Prostate gland (tissue), 2 donors: ENCODE data around the gene CD79B. TPM values are rescaled to one million over a fixed set of nuclear protein-coding genes. Genes with fewer than 3 reads are reported as not detected.
"Not testable (repeated sequence)": the region's sequence is repeated elsewhere in the genome, so short reads cannot be mapped to it uniquely, and the experiment has no call there.

Experiments used
- DNase-seq: peaks from one replicate; pipeline ENCODE4 v3.0.0-alpha.2; 2019; ENCODE audit warnings: low spot score
- H3K27ac ChIP-seq, 2 donors: fragments of 200-600 bp; sonication (generic); 2 replicates each; pipeline ENCODE4 v1.5.1; 2017 to 2019
- H3K27me3 ChIP-seq: fragments of 200-600 bp; sonication (generic); replicated peaks from 2 replicates; pipeline ENCODE4 v1.5.1; 2019; ENCODE audit not compliant: insufficient read depth
- H3K36me3 ChIP-seq, 2 donors: fragments of 200-600 bp; sonication (generic); 1 replicate in 1 of 2; 2 replicates in 1 of 2; pipeline versions ENCODE4 v1.5.1 to v1.8.1; 2017 to 2019
- H3K4me1 ChIP-seq: fragments of 200-600 bp; sonication (generic); replicated peaks from 2 replicates; pipeline ENCODE4 v1.5.1; 2019
- H3K4me3 ChIP-seq, 2 donors: fragments of 200-600 bp; sonication (generic); 2 replicates each; pipeline ENCODE4 v1.5.1; 2017 to 2019
- H3K9me3 ChIP-seq: fragments of 200-600 bp; sonication (generic); 2 replicates; pipeline ENCODE4 v1.5.1; 2017
- POLR2A ChIP-seq: fragments of 450-650 bp; IDR thresholded peaks from one replicate; pipeline ENCODE4 v1.6.1; 2016; ENCODE audit warnings: antibody characterized with exemption, mild to moderate bottlenecking
- POLR2AphosphoS5 ChIP-seq: sonication (generic); formaldehyde crosslinking; IDR thresholded peaks from one replicate; pipeline ENCODE4 v1.6.1; 2017; ENCODE audit warnings: antibody characterized with exemption
- WGBS: methylation state at CpG from one replicate; pipeline ENCODE4 v1.1.5; 2018; 5-methylcytosine and 5-hydroxymethylcytosine counted together
- intact Hi-C: fragments of 100-400 bp; cut with DNase I; formaldehyde crosslinking; loops from one replicate; pipeline ENCODE4 v1.14.2; 2022
- total RNA-seq, 2 donors: library from RNA; depleted of rRNA; stranded (reverse); fragments of >200 nt; gene quantifications; one replicate each; pipeline ENCODE4 v1.1.0, GENCODE V29; 2016
- TF ChIP-seq, protein P1 (sequence below), 4 experiments: fragments of 200-600 bp in 2 of 4; fragments of 450-650 bp in 2 of 4; sonication (generic) in 2 of 4; IDR thresholded peaks; 1 replicate in 3 of 4; 2 replicates in 1 of 4; pipeline ENCODE4 v1.5.1; 2016 to 2019; ENCODE audit warnings: antibody characterized with exemption in 4 of 4, mild to moderate bottlenecking in 2 of 4, moderate library complexity in 2 of 4

CD79B gene
- total RNA-seq, 2 donors from 2014 or later: 1.6 to 2.2 TPM

- H3K27me3 ChIP-seq: no peaks in the 10 kb centered on the region
- no peaks in the 10 kb centered on the region for H3K9me3 ChIP-seq
- no peaks in the 10 kb centered on the region for H3K36me3 ChIP-seq
- 100% methylated on average over 2 of the region's 2 CpGs for WGBS
- no peak overlapping the region for H3K27ac ChIP-seq
- DNase-seq: no peak
- no peaks in the 10 kb centered on the region for H3K4me1 ChIP-seq
- TF ChIP-seq POLR2A: no peak
- TF ChIP-seq POLR2AphosphoS5: no peak
- TF ChIP-seq, protein P1, sequence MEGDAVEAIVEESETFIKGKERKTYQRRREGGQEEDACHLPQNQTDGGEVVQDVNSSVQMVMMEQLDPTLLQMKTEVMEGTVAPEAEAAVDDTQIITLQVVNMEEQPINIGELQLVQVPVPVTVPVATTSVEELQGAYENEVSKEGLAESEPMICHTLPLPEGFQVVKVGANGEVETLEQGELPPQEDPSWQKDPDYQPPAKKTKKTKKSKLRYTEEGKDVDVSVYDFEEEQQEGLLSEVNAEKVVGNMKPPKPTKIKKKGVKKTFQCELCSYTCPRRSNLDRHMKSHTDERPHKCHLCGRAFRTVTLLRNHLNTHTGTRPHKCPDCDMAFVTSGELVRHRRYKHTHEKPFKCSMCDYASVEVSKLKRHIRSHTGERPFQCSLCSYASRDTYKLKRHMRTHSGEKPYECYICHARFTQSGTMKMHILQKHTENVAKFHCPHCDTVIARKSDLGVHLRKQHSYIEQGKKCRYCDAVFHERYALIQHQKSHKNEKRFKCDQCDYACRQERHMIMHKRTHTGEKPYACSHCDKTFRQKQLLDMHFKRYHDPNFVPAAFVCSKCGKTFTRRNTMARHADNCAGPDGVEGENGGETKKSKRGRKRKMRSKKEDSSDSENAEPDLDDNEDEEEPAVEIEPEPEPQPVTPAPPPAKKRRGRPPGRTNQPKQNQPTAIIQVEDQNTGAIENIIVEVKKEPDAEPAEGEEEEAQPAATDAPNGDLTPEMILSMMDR (IDR thresholded peaks at IDR 0.05): no peak
- H3K4me3 ChIP-seq: no peak overlapping the region
- intact Hi-C loops: no loop called here
Measured at GRCh38 chr17:63926164-63926563, 6.0 kb downstream of the CD79B start.

GRCh38 chr17:63925615-63926014, 6.5 kb downstream of the CD79B start:
- DNase-seq: no peak
- TF ChIP-seq POLR2A: no peak
- TF ChIP-seq, protein P1 (IDR thresholded peaks at IDR 0.05): no peak
- Histone ChIP-seq H3K27me3 (no peaks in the 10 kb centered on the region), H3K9me3 (no peaks in the 10 kb centered on the region), H3K36me3 (no peaks in the 10 kb centered on the region), H3K4me3 (no peak overlapping the region), H3K4me1 (no peaks in the 10 kb centered on the region), H3K27ac (no peak overlapping the region)
- 82% methylated on average over 5 of the region's 5 CpGs for WGBS
- intact Hi-C loops: no loop called here

- H3K9me3 ChIP-seq, H3K27me3 ChIP-seq, H3K4me1 ChIP-seq, intact Hi-C loops, H3K27ac ChIP-seq, H3K36me3 ChIP-seq, DNase-seq, H3K4me3 ChIP-seq: not testable (repeated sequence)
- 76% methylated on average over 9 of the region's 9 CpGs for WGBS
Measured at GRCh38 chr17:63922402-63922801, 9.7 kb downstream of the CD79B start.

DNA sequence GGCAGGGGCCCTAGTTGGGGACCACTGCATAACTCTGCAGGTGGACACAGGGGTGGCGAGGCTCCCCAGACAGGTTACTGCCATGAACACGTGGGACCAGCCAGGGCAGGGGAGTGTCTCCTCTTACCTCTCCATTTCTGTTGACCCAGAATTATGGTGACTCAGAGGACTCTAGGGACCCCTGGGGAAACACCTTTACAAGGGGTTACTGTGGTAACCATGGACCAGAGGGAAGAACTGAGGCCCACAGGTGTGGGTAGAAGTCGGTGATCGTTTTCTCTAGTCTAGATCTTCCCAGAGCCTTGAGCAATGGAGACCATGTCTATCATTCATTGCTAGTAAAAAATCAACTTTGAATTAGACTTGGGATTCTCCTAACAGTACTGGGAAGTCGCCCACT, 11.4 kb downstream of the CD79B start:
- DNase-seq, H3K4me3 ChIP-seq, H3K4me1 ChIP-seq, H3K36me3 ChIP-seq, H3K9me3 ChIP-seq, H3K27me3 ChIP-seq, H3K27ac ChIP-seq, intact Hi-C loops: not testable (repeated sequence)
- WGBS: 71% methylated on average over 5 of the region's 5 CpGs

- intact Hi-C loops, H3K27me3 ChIP-seq, H3K36me3 ChIP-seq, H3K4me1 ChIP-seq, H3K9me3 ChIP-seq, DNase-seq, H3K27ac ChIP-seq, H3K4me3 ChIP-seq: not testable (repeated sequence)
- WGBS: 92% methylated on average over 6 of the region's 6 CpGs
Measured at GRCh38 chr17:63920050-63920449, 12.1 kb downstream of the CD79B start.

GRCh38 chr17:63919311-63919723, 12.8 kb downstream of the CD79B start:
- no peaks in the 10 kb centered on the region for H3K27me3 ChIP-seq
- DNase-seq: peak; percentile 16
- H3K4me1 ChIP-seq: no peaks in the 10 kb centered on the region
- H3K27ac ChIP-seq: no peak overlapping the region
- no peaks in the 10 kb centered on the region for H3K36me3 ChIP-seq
- intact Hi-C loops: loop anchor here (5.0 to 10.0 kb wide), 2 partner anchors 108 to 365 kb away; no protein-coding TSS in a partner anchor
- no peak overlapping the region for H3K4me3 ChIP-seq
- no peaks in the 10 kb centered on the region for H3K9me3 ChIP-seq
- no peak for TF ChIP-seq POLR2AphosphoS5
- TF ChIP-seq, protein P1 (IDR thresholded peaks at IDR 0.05): peak; percentile 76 to 90 (median 87)
- no peak for TF ChIP-seq POLR2A
- WGBS: 43% methylated on average over 8 of the region's 8 CpGs

DNA sequence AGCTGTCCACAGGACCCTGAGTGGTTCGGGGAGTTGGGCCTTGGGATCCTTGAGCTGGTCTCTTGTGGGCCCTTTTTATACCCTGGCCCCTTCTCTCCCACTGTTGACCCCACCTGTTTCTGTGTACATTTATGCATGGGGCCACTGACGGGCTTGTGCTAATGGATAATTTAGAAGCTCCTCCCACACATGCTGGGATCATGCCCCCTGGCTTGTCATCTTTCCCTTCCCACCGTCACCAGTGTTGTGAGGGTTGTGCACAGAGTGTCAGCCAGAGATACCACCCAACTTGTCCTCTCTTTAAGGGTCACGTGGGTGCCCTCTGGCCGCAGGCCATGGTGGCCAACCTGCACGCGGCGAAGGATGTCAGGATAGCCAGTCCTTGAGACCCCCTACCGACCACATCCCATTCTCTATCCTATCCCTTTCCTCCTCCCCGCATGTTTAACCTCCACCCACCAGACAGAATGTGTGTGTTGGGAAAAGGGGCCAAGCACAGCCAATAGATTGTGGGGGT, 13.3 kb downstream of the CD79B start, which contains the start of gene GH1:
GH1 (minus strand) TSS at position 51 of the 517 bp plus-strand sequence. CDS start 63 bp downstream, outside the sequence.
- not testable (repeated sequence) for H3K27me3 ChIP-seq, H3K36me3 ChIP-seq, H3K4me1 ChIP-seq, H3K27ac ChIP-seq, H3K4me3 ChIP-seq, H3K9me3 ChIP-seq, DNase-seq
- intact Hi-C loops: loop anchor here (5.0 to 10.0 kb wide), 2 partner anchors 108 to 366 kb away; no protein-coding TSS in a partner anchor
- WGBS: 52% methylated on average over 10 of the region's 10 CpGs
